ENCODE results near the gene SLC3A2. TPM values are rescaled to one million over a fixed set of nuclear protein-coding genes. Genes with fewer than 3 reads are reported as not detected.
"Not testable (repeated sequence)": the region's sequence is repeated elsewhere in the genome, so short reads cannot be mapped to it uniquely, and the experiment has no call there.

The SLC3A2 gene
- 38.6 TPM for total RNA-seq
- long read RNA-seq, transcript SLC3A2-201 (9 exons, 1,904 nt) = major isoform, 54 of 65 reads
- long read RNA-seq, transcript SLC3A2-208 (8 exons, 1,486 nt) = minor isoform, 5 of 65 reads
- long read RNA-seq, partial matches to known transcripts = 1 of 65 reads
- long read RNA-seq, other reads (novel, unspliced or antisense) = 4 of 65 reads

GRCh38 chr11:62880803-62881578 is at the start of gene SLC3A2:
SLC3A2 (plus strand) TSS chr11:62880896; CDS start chr11:62881024, 128 bp downstream.
- intact Hi-C loops (cut with DNase I) = loop anchor here (1.0 to 2.0 kb wide), 3 partner anchors 24 to 95 kb away; no protein-coding TSS in a partner anchor
- peak; percentile 94 for DNase-seq (ENCODE audit: low spot score)

- no peak for DNase-seq (ENCODE audit: low spot score)
- intact Hi-C loops (cut with DNase I) = no loop called here
These were observed 49.7 kb upstream of the SLC3A2 start for GRCh38 chr11:62830904-62831519.

- peak; percentile 100 for DNase-seq (ENCODE audit: low spot score)
- intact Hi-C loops (cut with DNase I) = no loop called here
These were observed 49.0 kb upstream of the SLC3A2 start, which contains the start of gene STX5 for GRCh38 chr11:62831520-62832335. STX5 (minus strand) TSS chr11:62832051; CDS start chr11:62831243, 808 bp downstream.

GRCh38 chr11:62832336-62833234 is 48.1 kb upstream of the SLC3A2 start, which contains the start of gene TEX54:
TEX54 (minus strand) TSS chr11:62832841.
- intact Hi-C loops (cut with DNase I) = no loop called here
- DNase-seq (ENCODE audit: low spot score) = no peak

- intact Hi-C loops (cut with DNase I) = loop anchor here (5.0 kb wide), 1 partner anchor 108 kb away; the partner anchor contains the start of genes HNRNPUL2 and TTC9C
These were observed 45.4 kb upstream of the SLC3A2 start for GRCh38 chr11:62835336-62835735.

GRCh38 chr11:62839050-62839945 is 41.4 kb upstream of the SLC3A2 start, which contains the start of gene WDR74:
WDR74 (minus strand) TSS chr11:62839590; CDS start chr11:62839570, 20 bp downstream.
- peak; percentile 97 for DNase-seq (ENCODE audit: low spot score)
- intact Hi-C loops (cut with DNase I) = loop anchor here (2.0 to 5.0 kb wide), 2 partner anchors 52 to 112 kb away; partner anchors contain the start of genes HNRNPUL2, TMEM179B and TTC9C

More at GRCh38 chr11:62835336-62835735, 45.4 kb upstream of the SLC3A2 start:
- DNase-seq (ENCODE audit: low spot score) = no peak

- intact Hi-C loops (cut with DNase I) = loop anchor here (2.0 kb wide), 1 partner anchor 40 kb away; the partner anchor contains the start of gene SLC3A2
- DNase-seq (ENCODE audit: low spot score) = peak; percentile 79
These were observed 39.9 kb upstream of the SLC3A2 start for GRCh38 chr11:62840721-62841360.

- intact Hi-C loops (cut with DNase I) = loop anchor here (1.0 to 2.0 kb wide), 2 partner anchors 13 to 39 kb away; partner anchors contain the start of gene SLC3A2
- DNase-seq (ENCODE audit: low spot score) = peak; percentile 92
These were observed 39.1 kb upstream of the SLC3A2 start for GRCh38 chr11:62841361-62842170.

GRCh38 chr11:62842171-62842741 is 38.4 kb upstream of the SLC3A2 start:
- intact Hi-C loops (cut with DNase I) = loop anchor here (1.0 kb wide), 1 partner anchor 12 kb away; no protein-coding TSS in a partner anchor
- no peak for DNase-seq (ENCODE audit: low spot score)

GRCh38 chr11:62842891-62843290 is 37.8 kb upstream of the SLC3A2 start:
- not testable (repeated sequence) for DNase-seq (ENCODE audit: low spot score)
- intact Hi-C loops (cut with DNase I) = loop anchor here (1.0 kb wide), 1 partner anchor 11 kb away; no protein-coding TSS in a partner anchor

- DNase-seq (ENCODE audit: low spot score) = no peak
- intact Hi-C loops (cut with DNase I) = no loop called here
These were observed 37.2 kb upstream of the SLC3A2 start for GRCh38 chr11:62843466-62843865.

- intact Hi-C loops (cut with DNase I) = no loop called here
- DNase-seq (ENCODE audit: low spot score) = no peak
These were observed 36.5 kb upstream of the SLC3A2 start for GRCh38 chr11:62844154-62844553.

GRCh38 chr11:62846177-62846576 is 34.5 kb upstream of the SLC3A2 start:
- no peak for DNase-seq (ENCODE audit: low spot score)
- intact Hi-C loops (cut with DNase I) = no loop called here

GRCh38 chr11:62847767-62848314 is 32.9 kb upstream of the SLC3A2 start:
- DNase-seq (ENCODE audit: low spot score) = no peak
- intact Hi-C loops (cut with DNase I) = no loop called here
